Mesenchymal stem cell (in vitro differentiated cells and primary cell): ENCODE measurements around the gene DEFB128.

Experiments
- DNase-seq: peaks from one replicate; pipeline ENCODE4 v3.0.0-alpha.2; 2013
- H2AFZ ChIP-seq: one replicate; pipeline ENCODE4 v1.6.1; 2013; ENCODE audit warnings: low read depth, mild to moderate bottlenecking, control low read depth, inconsistent platforms, low read length, moderate library complexity
- H2AK5ac ChIP-seq: 2 replicates; pipeline ENCODE4 v1.6.1; 2013; ENCODE audit warnings: low read length, moderate library complexity, mild to moderate bottlenecking, inconsistent platforms; ENCODE audit not compliant: severe bottlenecking
- H2BK120ac ChIP-seq: one replicate; pipeline ENCODE4 v1.6.1; 2013; ENCODE audit warnings: low read depth, mild to moderate bottlenecking, inconsistent platforms, low read length, moderate library complexity
- H2BK12ac ChIP-seq, 2 experiments: one replicate each; pipeline ENCODE4 v1.6.1; 2013; ENCODE audit warnings: inconsistent platforms in 2 of 2, low read length in 2 of 2, mild to moderate bottlenecking in 2 of 2, moderate library complexity in 2 of 2, control low read depth in 1 of 2
- H2BK15ac ChIP-seq: one replicate; pipeline ENCODE4 v1.6.1; 2013; ENCODE audit warnings: mild to moderate bottlenecking, low read depth, inconsistent platforms; ENCODE audit not compliant: poor library complexity, severe bottlenecking
- H2BK5ac ChIP-seq: 2 replicates; pipeline ENCODE4 v1.6.1; 2013; ENCODE audit warnings: low read depth, mild to moderate bottlenecking, low read length, control low read depth, inconsistent platforms; ENCODE audit not compliant: poor library complexity, severe bottlenecking
- H3K14ac ChIP-seq, 2 experiments: one replicate each; pipeline ENCODE4 v1.6.1; 2013; ENCODE audit warnings: inconsistent platforms in 2 of 2, low read length in 2 of 2, control low read depth in 1 of 2, mild to moderate bottlenecking in 1 of 2, moderate library complexity in 1 of 2
- H3K18ac ChIP-seq, 2 experiments: one replicate each; pipeline ENCODE4 v1.6.1; 2013; ENCODE audit warnings: inconsistent platforms in 2 of 2, low read length in 2 of 2, control low read depth in 1 of 2, low read depth in 1 of 2, mild to moderate bottlenecking in 1 of 2
- H3K23ac ChIP-seq, 2 experiments: one replicate each; pipeline ENCODE4 v1.6.1; 2013; ENCODE audit warnings: inconsistent platforms in 2 of 2, low read length in 2 of 2, mild to moderate bottlenecking in 2 of 2, moderate library complexity in 2 of 2, control low read depth in 1 of 2
- H3K27ac ChIP-seq: 2 replicates; pipeline ENCODE4 v1.5.1; 2013; ENCODE audit warnings: mild to moderate bottlenecking, moderate library complexity, low read length, control low read depth, inconsistent platforms; ENCODE audit not compliant: poor library complexity, severe bottlenecking
- H3K27me3 ChIP-seq, 2 experiments: 2 replicates each; pipeline versions ENCODE4 v1.6.1 to v1.7.0; 2013; ENCODE audit warnings: low read length in 2 of 2, mild to moderate bottlenecking in 2 of 2, moderate library complexity in 2 of 2, control low read depth in 1 of 2, inconsistent platforms in 1 of 2; ENCODE audit not compliant: control insufficient read depth in 1 of 2, insufficient read depth in 1 of 2
- H3K36me3 ChIP-seq, 2 experiments: 2 replicates each; pipeline versions ENCODE4 v1.6.1 to v1.7.0; 2013; ENCODE audit warnings: low read length in 2 of 2, control low read depth in 1 of 2, inconsistent platforms in 1 of 2, low read depth in 1 of 2, mild to moderate bottlenecking in 1 of 2; ENCODE audit not compliant: insufficient read depth in 2 of 2, control insufficient read depth in 1 of 2
- H3K4ac ChIP-seq, 2 experiments: one replicate each; pipeline ENCODE4 v1.6.1; 2013; ENCODE audit warnings: inconsistent platforms in 2 of 2, low read length in 2 of 2, mild to moderate bottlenecking in 2 of 2, moderate library complexity in 2 of 2, control low read depth in 1 of 2, low read depth in 1 of 2
- H3K4me1 ChIP-seq: 2 replicates; pipeline ENCODE4 v1.6.1; 2013; ENCODE audit warnings: low read depth, low read length, control low read depth; ENCODE audit not compliant: control insufficient read depth, insufficient read depth
- H3K4me2 ChIP-seq: 2 replicates; pipeline ENCODE4 v1.6.1; 2013; ENCODE audit warnings: low read length, mild to moderate bottlenecking, inconsistent platforms; ENCODE audit not compliant: poor library complexity, severe bottlenecking
- H3K4me3 ChIP-seq, 2 experiments: 2 replicates each; pipeline versions ENCODE4 v1.5.1 to v1.7.0; 2013; ENCODE audit warnings: low read length in 2 of 2, mild to moderate bottlenecking in 2 of 2, control low read depth in 1 of 2, low read depth in 1 of 2; ENCODE audit not compliant: insufficient read depth in 1 of 2
- H3K79me1 ChIP-seq: replicated peaks from 2 replicates; pipeline ENCODE4 v1.6.1; 2013; ENCODE audit warnings: mild to moderate bottlenecking, control low read depth, low read length, inconsistent platforms; ENCODE audit not compliant: poor library complexity, severe bottlenecking
- H3K9ac ChIP-seq: 2 replicates; pipeline ENCODE4 v1.7.0; 2013; ENCODE audit warnings: mild to moderate bottlenecking, low read length, moderate library complexity
- H3K9me3 ChIP-seq: 2 replicates; pipeline ENCODE4 v1.7.0; 2013; ENCODE audit warnings: mild to moderate bottlenecking, low read length; ENCODE audit not compliant: control insufficient read depth
- H4K8ac ChIP-seq: one replicate; pipeline ENCODE4 v1.6.1; 2013; ENCODE audit warnings: inconsistent platforms, mild to moderate bottlenecking, low read length, moderate library complexity
- H4K91ac ChIP-seq: one replicate; pipeline ENCODE4 v1.6.1; 2013; ENCODE audit warnings: mild to moderate bottlenecking, low read length, inconsistent platforms
- WGBS: methylation state at CpG from one replicate; pipeline ENCODE4 v1.1.7; 2013; ENCODE audit warnings: mixed read lengths; 5-methylcytosine and 5-hydroxymethylcytosine counted together

The DEFB128 gene

DNA sequence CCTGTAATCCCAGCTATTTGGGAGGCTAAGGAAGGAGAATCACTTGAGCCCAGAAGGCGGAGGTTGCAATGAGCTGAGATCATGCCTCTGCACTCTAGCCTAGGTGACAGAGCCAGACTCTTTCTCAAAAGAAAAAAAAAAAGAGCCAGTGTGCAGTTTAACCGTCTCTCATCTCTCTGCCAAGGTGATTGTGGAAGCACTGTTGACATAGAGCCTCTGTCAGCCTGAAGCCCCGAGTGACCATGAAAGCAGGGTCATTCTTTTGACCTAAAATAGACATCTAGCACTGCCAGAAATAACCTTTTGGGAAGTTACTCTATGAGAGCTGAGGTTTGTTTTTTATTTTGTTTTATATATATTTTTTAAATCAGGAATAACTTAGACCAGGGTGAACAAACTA, 24.9 kb downstream of the DEFB128 start:
- H3K14ac ChIP-seq: no peak overlapping the region
- H3K4me2 ChIP-seq: no peak overlapping the region
- H2BK5ac ChIP-seq: no peak overlapping the region
- no peak for DNase-seq
- no peak overlapping the region for H2BK15ac ChIP-seq
- no peaks in the 10 kb centered on the region for H3K36me3 ChIP-seq
- no peak overlapping the region for H2BK120ac ChIP-seq
- no peak overlapping the region for H4K8ac ChIP-seq
- H3K79me1 ChIP-seq: no peaks in the 10 kb centered on the region
- H3K9me3 ChIP-seq: no peaks in the 10 kb centered on the region
- no peaks in the 10 kb centered on the region for H3K4me1 ChIP-seq
- no peak overlapping the region for H3K18ac ChIP-seq
- H3K9ac ChIP-seq: no peak overlapping the region
- H3K4me3 ChIP-seq: no peak overlapping the region
- H2AK5ac ChIP-seq: no peak overlapping the region
- H3K23ac ChIP-seq: no peak overlapping the region
- 73% methylated on average over 3 of the region's 3 CpGs for WGBS
- no peak overlapping the region for H2AFZ ChIP-seq
- no peak overlapping the region for H4K91ac ChIP-seq
- peaks cover 0 to 3% of the 10 kb centered on the region in 2 experiments for H3K27me3 ChIP-seq
- no peak overlapping the region for H2BK12ac ChIP-seq
- no peak overlapping the region for H3K27ac ChIP-seq
- H3K4ac ChIP-seq: no peak overlapping the region

DNA sequence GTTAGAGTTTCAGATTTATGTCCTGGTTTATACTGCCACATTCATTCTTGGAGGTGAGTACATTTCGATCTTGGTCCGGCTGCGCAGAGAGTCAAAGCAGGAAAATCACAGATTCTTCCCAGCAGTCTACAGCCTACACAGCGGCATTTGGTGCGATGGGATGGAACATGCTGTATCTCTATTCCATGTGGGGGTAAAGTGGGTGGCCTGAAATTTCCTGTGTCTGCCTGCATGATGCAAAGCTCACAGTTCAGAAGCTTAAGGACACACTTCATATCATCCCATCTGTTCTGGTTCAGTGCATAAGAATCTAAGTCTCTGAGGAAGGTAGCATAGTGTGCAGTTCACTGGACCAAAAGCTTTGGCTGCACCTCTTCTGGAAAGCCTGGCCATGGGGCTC, 32.4 kb downstream of the DEFB128 start, which contains the start of gene DEFB127:
TSS of gene DEFB127 (plus strand) at position 301 of the 400 bp plus-strand sequence. CDS start at position 392, 91 bp downstream.
- Histone ChIP-seq H3K4me3 (no peak within 1 kb of the TSS), H3K18ac (no peak within 1 kb of the TSS), H4K91ac (no peak within 1 kb of the TSS), H3K9me3 (no peaks in the 10 kb centered on the region), H2BK12ac (no peak within 1 kb of the TSS), H3K4me2 (no peak within 1 kb of the TSS), H3K4me1 (no peaks in the 10 kb centered on the region), H2AFZ (no peak within 1 kb of the TSS), H3K79me1 (no peaks in the 10 kb centered on the region), H3K27me3 (peaks cover 0 to 3% of the 10 kb centered on the region in 2 experiments), H3K9ac (no peak within 1 kb of the TSS), H4K8ac (no peak within 1 kb of the TSS), H2BK15ac (no peak within 1 kb of the TSS), H2AK5ac (no peak within 1 kb of the TSS), H2BK120ac (no peak within 1 kb of the TSS), H3K23ac (no peak within 1 kb of the TSS), H3K27ac (no peak within 1 kb of the TSS), H3K4ac (no peak within 1 kb of the TSS), H3K36me3 (no peaks in the 10 kb centered on the region), H3K14ac (no peak within 1 kb of the TSS), H2BK5ac (no peak within 1 kb of the TSS)
- WGBS: 98% methylated on average over 5 of the region's 5 CpGs
- DNase-seq: no peak

DNA sequence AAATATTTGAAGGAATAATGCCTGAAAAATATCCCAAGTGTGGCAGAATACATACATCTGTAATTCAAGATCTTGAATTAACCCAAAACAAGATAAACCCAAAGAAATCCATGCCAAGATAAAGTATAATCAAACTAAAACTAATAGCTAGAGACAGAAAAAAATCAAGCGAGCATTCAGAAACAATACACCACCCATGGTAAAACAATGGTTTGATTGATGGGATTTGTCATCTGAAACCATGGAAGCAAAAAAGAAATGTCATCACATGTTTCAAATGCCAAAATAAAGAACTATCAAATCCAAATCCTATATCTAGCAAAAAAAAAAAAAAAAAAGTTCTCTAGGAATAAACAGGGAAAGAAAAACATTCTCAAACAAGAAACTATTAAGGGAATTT, 37.4 kb downstream of the DEFB128 start:
- Histone ChIP-seq H3K18ac (no peak overlapping the region), H3K4me1 (no peaks in the 10 kb centered on the region), H3K14ac (no peak overlapping the region), H2AFZ (no peak overlapping the region), H2AK5ac (no peak overlapping the region), H3K4me3 (no peak overlapping the region), H3K4me2 (no peak overlapping the region), H2BK5ac (no peak overlapping the region), H2BK15ac (no peak overlapping the region), H3K4ac (no peak overlapping the region), H2BK120ac (no peak overlapping the region), H3K27me3 (peaks cover 5 to 7% of the 10 kb centered on the region in 2 experiments), H3K23ac (no peak overlapping the region), H3K9me3 (no peaks in the 10 kb centered on the region), H2BK12ac (no peak overlapping the region), H4K91ac (no peak overlapping the region), H3K9ac (no peak overlapping the region), H4K8ac (no peak overlapping the region), H3K36me3 (no peaks in the 10 kb centered on the region), H3K27ac (no peak overlapping the region), H3K79me1 (no peaks in the 10 kb centered on the region)
- no CpG with 5 or more reads among the region's 1 CpG for WGBS
- no peak for DNase-seq

DNA sequence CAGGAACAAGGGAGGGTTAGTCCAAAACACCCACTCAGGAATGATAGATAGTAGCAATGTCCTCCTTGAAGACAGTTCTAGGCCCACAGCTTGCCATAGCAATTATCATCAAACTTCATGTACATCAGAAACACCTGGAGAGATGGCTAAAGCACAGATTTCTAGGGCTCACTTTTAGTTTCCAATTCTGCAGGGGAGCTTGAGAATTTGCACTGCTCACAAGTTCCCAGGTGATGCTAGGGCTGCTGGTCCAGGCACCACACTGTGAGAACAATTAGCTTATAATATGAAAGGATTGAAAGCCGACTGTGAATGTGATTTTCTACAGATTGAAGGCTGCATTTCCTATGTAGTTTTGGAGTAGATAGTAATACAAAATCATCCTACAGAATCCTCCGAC, 43.6 kb downstream of the DEFB128 start:
- Histone ChIP-seq H3K27me3 (peaks cover 20 to 24% of the 10 kb centered on the region in 2 experiments), H2AK5ac (no peak overlapping the region), H2BK15ac (no peak overlapping the region), H3K4me2 (no peak overlapping the region), H3K23ac (no peak overlapping the region), H4K91ac (no peak overlapping the region), H2BK120ac (no peak overlapping the region), H3K9ac (no peak overlapping the region), H3K14ac (no peak overlapping the region), H3K4ac (no peak overlapping the region), H3K27ac (no peak overlapping the region), H4K8ac (no peak overlapping the region), H2BK5ac (no peak overlapping the region), H3K4me1 (no peaks in the 10 kb centered on the region), H2AFZ (no peak overlapping the region), H3K18ac (no peak overlapping the region), H2BK12ac (no peak overlapping the region), H3K79me1 (no peaks in the 10 kb centered on the region), H3K9me3 (no peaks in the 10 kb centered on the region), H3K36me3 (no peaks in the 10 kb centered on the region), H3K4me3 (no peak overlapping the region)
- WGBS: no CpG with 5 or more reads among the region's 2 CpGs
- DNase-seq: no peak
